Fibroblast of pulmonary artery (primary cell): ENCODE results near the gene RPL4.

Experiments used
- DNase-seq: peaks from one replicate; pipeline ENCODE4 v3.0.0-alpha.2; 2010; ENCODE audit warnings: low read depth
- H3K4me3 ChIP-seq: replicated peaks from 2 replicates; pipeline ENCODE4 v1.5.1; 2011; ENCODE audit warnings: low read depth, mild to moderate bottlenecking, control low read depth, low read length, moderate library complexity
- TF ChIP-seq, protein P1 (sequence below): IDR thresholded peaks from 2 replicates; pipeline ENCODE4 v1.5.1; 2011; ENCODE audit warnings: mild to moderate bottlenecking, control low read depth, low read length, inconsistent platforms; ENCODE audit errors: missing control alignments

RPL4 gene

DNA sequence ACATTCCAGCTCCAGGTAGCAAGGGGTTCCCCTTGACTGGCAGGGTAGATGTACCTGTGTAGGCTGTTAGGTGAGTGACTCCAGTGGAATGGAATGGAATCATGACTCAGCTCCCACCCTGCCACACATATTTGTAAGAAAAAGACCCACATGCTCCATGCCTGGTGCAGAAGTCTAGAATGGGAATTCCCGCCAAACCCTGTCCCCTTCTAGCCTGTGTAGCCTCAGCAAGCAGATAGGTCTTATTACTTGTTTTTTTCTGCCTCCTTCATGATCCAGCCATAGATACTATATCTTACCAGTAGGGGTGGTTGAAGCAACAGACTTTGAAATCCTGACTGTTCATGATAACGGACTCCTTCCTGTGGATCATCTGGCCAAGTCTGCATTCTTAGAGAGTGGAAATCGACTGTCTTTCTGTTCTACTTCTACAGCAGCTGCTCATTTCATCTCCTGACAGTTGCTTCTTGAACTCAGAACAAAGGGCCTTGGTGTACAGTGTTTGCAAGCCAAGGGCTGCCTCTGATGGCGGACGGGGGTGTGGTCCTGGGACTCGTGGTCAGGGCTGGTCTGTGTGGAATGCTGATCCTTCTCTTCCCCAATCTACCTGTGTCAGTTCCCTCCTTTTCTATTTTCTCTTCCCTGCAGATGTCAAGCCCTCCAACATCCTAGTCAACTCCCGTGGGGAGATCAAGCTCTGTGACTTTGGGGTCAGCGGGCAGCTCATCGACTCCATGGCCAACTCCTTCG lies 23.4 kb downstream of the RPL4 start:
- H3K4me3 ChIP-seq, result no peak overlapping the region
- TF ChIP-seq, protein P1, sequence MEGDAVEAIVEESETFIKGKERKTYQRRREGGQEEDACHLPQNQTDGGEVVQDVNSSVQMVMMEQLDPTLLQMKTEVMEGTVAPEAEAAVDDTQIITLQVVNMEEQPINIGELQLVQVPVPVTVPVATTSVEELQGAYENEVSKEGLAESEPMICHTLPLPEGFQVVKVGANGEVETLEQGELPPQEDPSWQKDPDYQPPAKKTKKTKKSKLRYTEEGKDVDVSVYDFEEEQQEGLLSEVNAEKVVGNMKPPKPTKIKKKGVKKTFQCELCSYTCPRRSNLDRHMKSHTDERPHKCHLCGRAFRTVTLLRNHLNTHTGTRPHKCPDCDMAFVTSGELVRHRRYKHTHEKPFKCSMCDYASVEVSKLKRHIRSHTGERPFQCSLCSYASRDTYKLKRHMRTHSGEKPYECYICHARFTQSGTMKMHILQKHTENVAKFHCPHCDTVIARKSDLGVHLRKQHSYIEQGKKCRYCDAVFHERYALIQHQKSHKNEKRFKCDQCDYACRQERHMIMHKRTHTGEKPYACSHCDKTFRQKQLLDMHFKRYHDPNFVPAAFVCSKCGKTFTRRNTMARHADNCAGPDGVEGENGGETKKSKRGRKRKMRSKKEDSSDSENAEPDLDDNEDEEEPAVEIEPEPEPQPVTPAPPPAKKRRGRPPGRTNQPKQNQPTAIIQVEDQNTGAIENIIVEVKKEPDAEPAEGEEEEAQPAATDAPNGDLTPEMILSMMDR, result no peak
- no peak for DNase-seq

- TF ChIP-seq, protein P1, result no peak
- H3K4me3 ChIP-seq, result no peak overlapping the region
- DNase-seq, result no peak
Observed at GRCh38 chr15:66480267-66480666, 24.4 kb downstream of the RPL4 start.

- no peak for DNase-seq
- TF ChIP-seq, protein P1, result no peak
Observed at GRCh38 chr15:66477011-66477410, 27.6 kb downstream of the RPL4 start.

DNA sequence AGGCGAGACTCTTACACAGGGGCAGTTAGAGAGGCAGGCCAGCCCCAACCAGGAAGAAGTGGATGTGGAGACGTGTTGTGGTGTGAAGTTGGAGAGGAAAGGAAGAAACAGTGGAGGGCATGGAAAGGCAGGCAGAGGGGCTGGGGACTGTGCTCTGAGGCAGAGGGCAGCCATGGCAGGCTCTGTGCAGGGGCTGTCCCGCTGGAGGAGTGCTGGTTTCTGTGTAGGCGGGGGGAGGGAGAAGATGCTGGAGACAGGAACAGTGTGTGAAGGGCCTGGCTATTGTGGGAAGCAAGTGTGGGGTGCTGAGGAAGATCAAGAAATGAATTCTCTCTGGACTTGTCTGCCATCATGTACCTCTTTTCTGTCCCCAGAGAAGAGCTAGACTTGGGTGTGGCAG lies 28.1 kb downstream of the RPL4 start:
- no peak overlapping the region for H3K4me3 ChIP-seq
- TF ChIP-seq, protein P1, result no peak

More at GRCh38 chr15:66477011-66477410, 27.6 kb downstream of the RPL4 start:
- H3K4me3 ChIP-seq, result no peak overlapping the region

DNA sequence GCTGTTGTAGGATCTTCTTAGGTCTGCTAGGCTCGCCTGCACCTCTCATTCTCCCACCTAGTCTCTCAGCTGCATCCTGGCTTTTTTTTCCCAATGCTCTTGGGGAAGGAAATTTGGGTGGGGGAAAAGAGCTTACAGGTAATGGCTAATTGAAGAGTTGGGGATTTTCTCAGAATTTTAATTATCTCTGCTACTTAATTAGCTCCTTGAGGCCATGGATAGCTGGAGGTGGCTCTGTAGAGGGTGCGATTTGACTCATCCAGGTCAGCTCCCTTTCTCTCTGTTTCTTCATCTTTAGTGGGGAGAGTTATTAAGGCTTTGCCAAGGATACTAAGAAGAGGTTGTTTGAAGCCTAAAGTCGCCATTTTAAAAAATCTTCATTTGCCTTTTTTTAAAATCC lies 29.7 kb downstream of the RPL4 start:
- no peak for DNase-seq
- TF ChIP-seq, protein P1, result no peak

More for the DNA sequence above, 28.1 kb downstream of the RPL4 start:
- no peak for DNase-seq

DNA sequence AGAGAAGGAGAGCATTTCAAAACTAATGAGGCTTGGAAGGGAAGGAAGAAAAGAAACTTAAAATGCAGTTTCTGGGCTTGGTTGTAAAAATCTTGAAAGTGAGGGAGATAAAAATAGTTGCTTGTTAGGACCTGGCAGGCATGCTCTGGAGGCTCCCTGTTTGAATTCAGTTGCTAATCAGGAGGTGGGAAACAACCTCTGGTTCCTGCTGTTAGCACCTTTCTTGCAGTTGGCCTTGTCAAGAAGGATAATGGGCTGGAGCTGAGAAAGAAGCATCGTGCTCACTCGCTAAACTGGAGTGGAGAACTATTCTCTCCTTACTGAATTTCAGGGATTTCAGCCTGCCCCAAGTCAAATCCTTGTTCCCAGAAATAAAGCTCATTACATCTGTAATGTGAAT lies 30.5 kb downstream of the RPL4 start:
- TF ChIP-seq, protein P1, result no peak
- no peak overlapping the region for H3K4me3 ChIP-seq
- no peak for DNase-seq

More for the DNA sequence above, 29.7 kb downstream of the RPL4 start:
- H3K4me3 ChIP-seq, result no peak overlapping the region
